Transverse colon (tissue), 3 donors: ENCODE data around the gene MADCAM1.

ENCODE experiments used
- CTCF ChIP-seq, 5 experiments: fragments of 200-600 bp in 3 of 5; fragments of 450-650 bp in 2 of 5; sonication (generic) in 3 of 5; IDR thresholded peaks; 1 replicate in 2 of 5; 2 replicates in 3 of 5; pipeline ENCODE4 v1.5.1; 2016 to 2017; ENCODE audit warnings: antibody characterized with exemption in 5 of 5, inconsistent platforms in 3 of 5, mild to moderate bottlenecking in 2 of 5, moderate library complexity in 1 of 5
- EP300 ChIP-seq: sonication (generic); formaldehyde crosslinking; IDR thresholded peaks from one replicate; pipeline ENCODE4 v1.6.1; 2017; ENCODE audit warnings: antibody characterized with exemption, low read depth

- TF ChIP-seq CTCF (IDR thresholded peaks at IDR 0.05) (peak in 2 of 5 experiments; percentile 2 to 18), EP300 (no peak)
These were observed 7.5 kb upstream of the MADCAM1 start for GRCh38 chr19:488505-489417.
